Calu3 (cell line): ENCODE data around the gene DICER1. TPM values are rescaled to one million over a fixed set of nuclear protein-coding genes. Genes with fewer than 3 reads are reported as not detected.
A peak's percentile ranks its signal among the peaks of the same experiment; 100 is the strongest.

Source experiments
- BruUV-seq: library from RNA; stranded (reverse); fragments of 400-500 nt; replicated peaks from 2 replicates; lab custom pipeline; 2021; lab: Mats Ljungman, UMichigan
- CTCF ChIA-PET: fragments of 300-600 bp; sonication (Branson Sonifier 250); formaldehyde crosslinking; loops from one replicate; lab custom pipeline; 2022; ENCODE audit warnings: antibody characterized with exemption; lab: Charles Lee
- DNase-seq: peaks from one replicate; pipeline ENCODE4 v3.0.0; 2022
- H3K27ac Mint-ChIP-seq: one replicate; pipeline ENCODE4 v1.8.0; 2022; ENCODE audit warnings: mixed read lengths; ENCODE audit not compliant: unreplicated experiment
- H3K27me3 Mint-ChIP-seq: one replicate; pipeline ENCODE4 v1.8.0; 2022; ENCODE audit warnings: mixed read lengths; ENCODE audit not compliant: unreplicated experiment
- H3K36me3 Mint-ChIP-seq: one replicate; pipeline ENCODE4 v1.8.0; 2022; ENCODE audit warnings: mild to moderate bottlenecking, moderate library complexity, mixed read lengths; ENCODE audit not compliant: insufficient read depth, unreplicated experiment
- H3K4me1 Mint-ChIP-seq: one replicate; pipeline ENCODE4 v1.8.0; 2022; ENCODE audit warnings: mild to moderate bottlenecking, low read depth, mixed read lengths; ENCODE audit not compliant: unreplicated experiment
- H3K4me3 Mint-ChIP-seq: one replicate; pipeline ENCODE4 v1.8.0; 2022; ENCODE audit warnings: mild to moderate bottlenecking, low read depth, moderate library complexity, mixed read lengths; ENCODE audit not compliant: unreplicated experiment
- H3K9me3 Mint-ChIP-seq: one replicate; pipeline ENCODE4 v1.8.0; 2022; ENCODE audit warnings: low read depth, mixed read lengths; ENCODE audit not compliant: unreplicated experiment
- CTCF ChIP-seq: fragments of 200-600 bp; IDR thresholded peaks from one replicate; pipeline ENCODE4 v1.8.0; 2022; ENCODE audit warnings: antibody characterized with exemption; ENCODE audit not compliant: unreplicated experiment
- intact Hi-C: fragments of 100-400 bp; cut with micrococcal nuclease; formaldehyde crosslinking; loops from one replicate; pipeline ENCODE4 v1.10.0; 2022; ENCODE audit not compliant: unreplicated experiment
- total RNA-seq: library from RNA; stranded (reverse); gene quantifications from 2 replicates; pipeline ENCODE4 v1.2.3, GENCODE V29; 2022

DICER1 gene
- total RNA-seq, 1 experiment from 2014 or later, result 53.8 TPM

DNA sequence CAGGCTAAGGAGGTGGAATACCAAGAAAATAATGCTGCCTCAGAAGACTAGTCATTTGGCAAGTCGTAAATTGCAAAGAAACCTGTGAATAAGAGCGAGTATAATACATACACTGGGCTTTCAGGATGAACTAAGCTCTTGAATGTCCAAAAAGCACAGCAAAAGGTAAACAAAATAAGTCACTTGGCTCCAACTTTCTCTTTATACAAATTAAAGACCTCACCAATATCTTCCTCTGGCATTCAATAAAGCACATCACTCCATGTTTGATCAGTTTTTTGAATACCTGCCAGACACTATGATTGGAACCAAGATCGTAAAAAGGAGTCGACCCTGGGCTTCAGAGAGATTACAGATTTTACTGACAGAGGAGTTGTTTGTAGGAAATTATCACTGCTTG lies 3.5 kb downstream of the DICER1 start:
- H3K4me3 Mint-ChIP-seq, result peak overlapping the region; percentile 84
- no peaks in the 10 kb centered on the region for H3K27me3 Mint-ChIP-seq
- TF ChIP-seq CTCF, result no peak
- H3K9me3 Mint-ChIP-seq, result no peaks in the 10 kb centered on the region
- H3K4me1 Mint-ChIP-seq, result peaks cover 55% of the 10 kb centered on the region
- H3K36me3 Mint-ChIP-seq, result peaks cover 32% of the 10 kb centered on the region
- CTCF ChIA-PET, result no interaction called here
- no peak for DNase-seq
- no peak overlapping the region for H3K27ac Mint-ChIP-seq
- no TSS peak for BruUV-seq
- intact Hi-C loops, result loop anchor here (10.0 kb wide), 2 partner anchors 281 to 381 kb away; partner anchors contain the start of gene GLRX5

DNA sequence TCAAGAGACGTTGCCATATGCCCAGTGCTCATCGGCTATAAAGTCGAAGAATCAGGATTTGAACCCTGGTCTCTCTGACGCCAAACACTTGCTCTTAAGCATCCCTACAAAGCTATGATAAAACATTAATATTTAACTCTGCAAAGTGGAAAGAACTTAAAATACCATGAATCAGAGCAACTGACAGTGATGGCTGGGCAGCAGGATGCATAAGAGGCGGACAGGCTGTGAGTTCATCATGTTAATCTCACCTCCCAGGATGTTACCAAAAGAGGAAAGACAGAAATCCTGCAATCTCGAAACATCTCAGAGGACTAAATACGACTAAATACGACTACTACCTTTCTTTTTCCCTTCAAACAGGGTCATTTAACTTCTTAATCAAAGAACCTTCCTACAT lies 5.8 kb downstream of the DICER1 start:
- peaks cover 65% of the 10 kb centered on the region for H3K4me1 Mint-ChIP-seq
- no peaks in the 10 kb centered on the region for H3K9me3 Mint-ChIP-seq
- no peak overlapping the region for H3K27ac Mint-ChIP-seq
- H3K4me3 Mint-ChIP-seq, result no peak overlapping the region
- DNase-seq, result no peak
- CTCF ChIA-PET, result no interaction called here
- H3K27me3 Mint-ChIP-seq, result no peaks in the 10 kb centered on the region
- TF ChIP-seq CTCF, result no peak
- H3K36me3 Mint-ChIP-seq, result peaks cover 18% of the 10 kb centered on the region
- BruUV-seq, result no TSS peak
- intact Hi-C loops, result loop anchor here (10.0 kb wide), 2 partner anchors 283 to 383 kb away; partner anchors contain the start of gene GLRX5

DNA sequence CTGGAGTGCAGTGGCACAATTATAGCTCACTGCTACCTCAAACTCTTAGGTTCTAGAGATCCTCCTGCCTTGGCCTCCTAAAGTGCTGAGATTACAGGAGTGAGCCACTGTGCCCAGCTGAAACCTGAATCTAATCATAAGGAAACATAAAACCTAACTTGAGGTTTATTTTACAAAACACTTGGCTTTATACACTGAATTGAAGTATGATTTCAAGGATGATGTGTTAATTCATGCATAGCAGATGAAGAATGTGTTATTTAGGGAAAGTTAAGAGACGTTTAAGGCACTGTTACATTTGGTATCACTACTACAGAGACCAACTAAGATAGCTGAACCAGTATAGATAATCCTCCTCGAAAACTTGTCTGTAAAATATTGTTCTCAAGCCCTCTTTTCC lies 6.4 kb downstream of the DICER1 start:
- Mint-ChIP-seq H3K27ac (no peak overlapping the region), H3K4me3 (no peak overlapping the region), H3K4me1 (peaks cover 72% of the 10 kb centered on the region), H3K9me3 (no peaks in the 10 kb centered on the region), H3K27me3 (no peaks in the 10 kb centered on the region), H3K36me3 (peaks cover 16% of the 10 kb centered on the region)
- no TSS peak for BruUV-seq
- intact Hi-C loops, result loop anchor here (10.0 kb wide), 2 partner anchors 284 to 384 kb away; partner anchors contain the start of gene GLRX5
- DNase-seq, result no peak
- TF ChIP-seq CTCF, result no peak
- CTCF ChIA-PET, result interaction anchor here (0.6 kb wide), 1 partner anchor 160 kb away, joined by 4 read pairs; no protein-coding TSS in a partner anchor

GRCh38 chr14:95149441-95149840 lies 7.9 kb downstream of the DICER1 start:
- H3K27ac Mint-ChIP-seq, result peak overlapping the region; percentile 18
- DNase-seq, result no peak
- intact Hi-C loops, result no loop called here
- H3K4me3 Mint-ChIP-seq, result peak overlapping the region; percentile 36
- peaks cover 69% of the 10 kb centered on the region for H3K4me1 Mint-ChIP-seq
- peaks cover 12% of the 10 kb centered on the region for H3K36me3 Mint-ChIP-seq
- H3K27me3 Mint-ChIP-seq, result no peaks in the 10 kb centered on the region
- BruUV-seq, result no TSS peak
- TF ChIP-seq CTCF, result no peak
- peaks cover 4% of the 10 kb centered on the region for H3K9me3 Mint-ChIP-seq
- CTCF ChIA-PET, result interaction anchor here (0.7 to 1.5 kb wide), 2 partner anchors 25 to 265 kb away, joined by 3 to 4 read pairs; no protein-coding TSS in a partner anchor
